Right atrium auricular region (tissue), 2 donors: ENCODE measurements around the gene POLR3K. TPM values are rescaled to one million over a fixed set of nuclear protein-coding genes. Genes with fewer than 3 reads are reported as not detected.

Experiments
- DNase-seq: peaks from one replicate; pipeline ENCODE4 v3.0.0-alpha.2; 2019; ENCODE audit warnings: low spot score
- H3K27ac ChIP-seq, 2 donors: fragments of 200-600 bp; sonication (generic); 1 replicate in 1 of 2; 2 replicates in 1 of 2; pipeline ENCODE4 v1.5.1; 2016 to 2019
- H3K27me3 ChIP-seq, 2 donors: fragments of 200-600 bp; sonication (generic); one replicate each; pipeline versions ENCODE4 v1.5.1 to v1.6.0; 2017 to 2019
- H3K36me3 ChIP-seq: fragments of 200-600 bp; sonication (generic); one replicate; pipeline ENCODE4 v1.5.1; 2016
- H3K4me1 ChIP-seq, 2 donors: fragments of 200-600 bp; sonication (generic); one replicate each; pipeline versions ENCODE4 v1.5.1 to v1.6.0; 2017 to 2019
- H3K4me3 ChIP-seq, 2 donors: fragments of 200-600 bp; sonication (generic); 1 replicate in 1 of 2; 2 replicates in 1 of 2; pipeline ENCODE4 v1.5.1; 2017 to 2019; ENCODE audit warnings: mild to moderate bottlenecking in 1 of 2, moderate library complexity in 1 of 2
- H3K9me3 ChIP-seq, 2 donors: fragments of 200-600 bp; sonication (generic); one replicate each; pipeline ENCODE4 v1.5.1; 2019
- total RNA-seq, 2 donors: library from RNA; depleted of rRNA; stranded (reverse); fragments of >200 nt; gene quantifications; one replicate each; pipeline ENCODE4 v1.1.0, GENCODE V29; 2016
- TF ChIP-seq, protein P1 (sequence below), 2 donors: fragments of 200-600 bp; sonication (generic); IDR thresholded peaks; one replicate each; pipeline ENCODE4 v1.5.1; 2019; ENCODE audit warnings: antibody characterized with exemption in 2 of 2

The POLR3K gene
- total RNA-seq, 2 donors from 2014 or later, result 4.0 TPM

DNA sequence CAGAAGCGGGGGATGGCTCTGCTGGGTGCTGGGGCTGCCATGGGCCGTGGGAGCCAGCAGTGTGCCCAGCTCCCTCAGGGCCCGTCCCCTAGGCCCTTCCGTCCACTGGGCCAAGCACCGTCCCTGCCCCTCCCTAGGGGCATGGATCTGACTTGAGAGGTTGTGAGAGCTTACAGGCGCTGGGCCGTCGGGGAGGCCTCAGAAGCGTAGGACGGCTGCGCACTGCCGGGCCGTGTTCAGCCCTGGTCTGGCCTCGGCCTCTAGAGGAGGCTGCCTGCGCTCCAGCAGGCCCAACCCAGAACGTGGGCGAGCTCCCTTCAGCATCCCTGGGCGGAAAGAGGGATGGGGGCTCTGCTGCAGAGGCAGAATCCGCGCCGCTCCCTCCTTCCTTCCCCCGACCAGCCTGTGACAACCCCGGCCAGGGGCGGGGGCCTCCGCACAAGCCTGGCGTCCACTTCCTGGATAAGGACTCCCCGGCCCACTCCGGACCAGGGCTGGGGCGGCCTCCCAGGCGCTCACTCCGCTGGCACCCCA, 23.9 kb upstream of the POLR3K start:
- H3K27ac ChIP-seq, result peak overlapping the region; percentile 90 to 96
- peaks cover 10% of the 10 kb centered on the region for H3K36me3 ChIP-seq
- no peak for DNase-seq
- TF ChIP-seq, protein P1, sequence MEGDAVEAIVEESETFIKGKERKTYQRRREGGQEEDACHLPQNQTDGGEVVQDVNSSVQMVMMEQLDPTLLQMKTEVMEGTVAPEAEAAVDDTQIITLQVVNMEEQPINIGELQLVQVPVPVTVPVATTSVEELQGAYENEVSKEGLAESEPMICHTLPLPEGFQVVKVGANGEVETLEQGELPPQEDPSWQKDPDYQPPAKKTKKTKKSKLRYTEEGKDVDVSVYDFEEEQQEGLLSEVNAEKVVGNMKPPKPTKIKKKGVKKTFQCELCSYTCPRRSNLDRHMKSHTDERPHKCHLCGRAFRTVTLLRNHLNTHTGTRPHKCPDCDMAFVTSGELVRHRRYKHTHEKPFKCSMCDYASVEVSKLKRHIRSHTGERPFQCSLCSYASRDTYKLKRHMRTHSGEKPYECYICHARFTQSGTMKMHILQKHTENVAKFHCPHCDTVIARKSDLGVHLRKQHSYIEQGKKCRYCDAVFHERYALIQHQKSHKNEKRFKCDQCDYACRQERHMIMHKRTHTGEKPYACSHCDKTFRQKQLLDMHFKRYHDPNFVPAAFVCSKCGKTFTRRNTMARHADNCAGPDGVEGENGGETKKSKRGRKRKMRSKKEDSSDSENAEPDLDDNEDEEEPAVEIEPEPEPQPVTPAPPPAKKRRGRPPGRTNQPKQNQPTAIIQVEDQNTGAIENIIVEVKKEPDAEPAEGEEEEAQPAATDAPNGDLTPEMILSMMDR (IDR thresholded peaks at IDR 0.05), result no peak
- no peaks in the 10 kb centered on the region for H3K27me3 ChIP-seq
- no peaks in the 10 kb centered on the region for H3K9me3 ChIP-seq
- peak overlapping the region; percentile 80 to 84 for H3K4me3 ChIP-seq
- H3K4me1 ChIP-seq, result peaks cover 0 to 72% of the 10 kb centered on the region in 2 donors

- Histone ChIP-seq H3K4me3 (peak overlapping the region; percentile 80 to 84), H3K27me3 (no peaks in the 10 kb centered on the region), H3K4me1 (peaks cover 0 to 75% of the 10 kb centered on the region in 2 donors), H3K9me3 (no peaks in the 10 kb centered on the region), H3K36me3 (peaks cover 10% of the 10 kb centered on the region), H3K27ac (peak overlapping the region; percentile 90 to 96)
- TF ChIP-seq, protein P1 (IDR thresholded peaks at IDR 0.05), result no peak
- peak; percentile 94 for DNase-seq
These were observed 23.3 kb upstream of the POLR3K start for GRCh38 chr16:76535-77272.

DNA sequence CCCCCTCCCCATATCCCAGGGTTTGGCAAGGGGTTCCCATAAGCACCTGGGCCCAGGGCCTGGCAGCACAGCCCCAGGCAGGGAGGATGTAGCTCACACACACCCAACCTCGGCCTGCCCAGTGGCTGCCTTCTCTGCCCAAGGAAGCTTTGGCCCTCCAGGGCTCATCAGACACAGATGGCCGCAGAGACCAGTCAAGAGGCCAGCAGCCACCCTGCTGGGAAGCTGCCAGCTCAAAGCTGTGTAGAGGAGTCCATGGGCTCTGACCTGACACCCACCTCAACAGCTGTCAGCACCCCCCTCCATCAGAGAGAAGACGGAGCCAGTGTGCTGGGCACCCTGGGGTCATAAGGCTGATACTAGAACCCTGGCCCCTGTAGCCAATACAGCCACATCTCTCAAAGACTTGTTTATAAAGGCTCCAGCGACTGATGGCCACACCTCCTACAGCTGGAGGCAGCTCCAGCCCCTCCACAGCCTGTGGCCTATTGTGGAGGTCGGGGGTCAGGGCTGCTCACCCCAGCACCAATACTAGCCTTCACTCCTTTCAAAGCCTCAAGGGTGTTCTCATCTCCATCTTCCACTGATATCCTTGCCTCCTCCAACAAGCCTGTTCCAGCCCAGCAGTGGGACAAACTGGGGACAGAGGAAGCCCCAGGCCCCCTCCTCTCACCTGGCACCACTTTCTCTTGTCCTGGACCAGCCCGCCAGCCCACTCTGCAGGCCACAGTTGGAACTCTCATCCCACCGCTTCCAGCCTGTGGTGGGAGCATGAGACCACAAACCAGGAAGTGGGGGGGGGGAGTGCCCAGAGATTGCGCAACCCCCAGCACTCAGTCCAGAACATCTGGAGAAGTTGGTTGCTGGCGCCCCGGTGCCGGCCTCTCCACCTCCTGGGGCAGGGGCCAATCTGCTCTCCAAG, 22.4 kb upstream of the POLR3K start:
- DNase-seq, result peak; percentile 92
- Histone ChIP-seq H3K36me3 (peaks cover 10% of the 10 kb centered on the region), H3K27me3 (no peaks in the 10 kb centered on the region), H3K9me3 (no peaks in the 10 kb centered on the region), H3K4me3 (no peak overlapping the region), H3K27ac (peak overlapping the region; percentile 90 to 96), H3K4me1 (peaks cover 0 to 84% of the 10 kb centered on the region in 2 donors)
- TF ChIP-seq, protein P1 (IDR thresholded peaks at IDR 0.05), result peak in 1 of 2 donors; percentile 9

DNA sequence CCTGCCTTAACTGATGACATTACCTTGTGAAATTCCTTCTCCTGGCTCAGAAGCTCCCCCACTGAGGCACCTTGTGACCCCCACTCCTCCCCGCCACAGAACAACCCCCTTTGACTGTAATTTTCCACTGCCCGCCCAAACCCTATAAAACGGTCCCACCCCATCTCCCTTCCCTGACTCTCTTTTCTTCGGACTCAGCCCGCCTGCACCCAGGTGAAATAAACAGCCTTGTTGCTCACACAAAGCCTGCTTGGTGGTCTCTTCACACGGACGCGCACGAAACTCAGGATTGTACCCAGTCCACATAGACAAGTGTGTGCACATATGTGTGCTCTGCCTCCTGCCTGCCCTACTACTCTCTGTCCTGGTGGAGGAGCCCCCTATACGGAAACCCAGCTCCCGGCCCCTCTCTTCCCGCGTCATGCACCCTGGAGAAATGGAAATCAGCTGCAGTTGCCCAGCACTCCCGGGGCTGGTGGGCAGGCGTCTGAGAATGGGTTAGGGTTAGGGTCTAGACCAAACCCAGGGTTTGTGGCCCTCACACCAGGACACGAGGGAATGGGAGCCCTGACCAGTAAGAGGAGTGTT, 21.4 kb upstream of the POLR3K start:
- H3K9me3 ChIP-seq, result no peaks in the 10 kb centered on the region
- no peak overlapping the region for H3K4me3 ChIP-seq
- TF ChIP-seq, protein P1 (IDR thresholded peaks at IDR 0.05), result no peak
- peak overlapping the region; percentile 90 to 96 for H3K27ac ChIP-seq
- DNase-seq, result no peak
- peaks cover 6% of the 10 kb centered on the region for H3K36me3 ChIP-seq
- H3K27me3 ChIP-seq, result no peaks in the 10 kb centered on the region
- H3K4me1 ChIP-seq, result peaks cover 0 to 90% of the 10 kb centered on the region in 2 donors

DNA sequence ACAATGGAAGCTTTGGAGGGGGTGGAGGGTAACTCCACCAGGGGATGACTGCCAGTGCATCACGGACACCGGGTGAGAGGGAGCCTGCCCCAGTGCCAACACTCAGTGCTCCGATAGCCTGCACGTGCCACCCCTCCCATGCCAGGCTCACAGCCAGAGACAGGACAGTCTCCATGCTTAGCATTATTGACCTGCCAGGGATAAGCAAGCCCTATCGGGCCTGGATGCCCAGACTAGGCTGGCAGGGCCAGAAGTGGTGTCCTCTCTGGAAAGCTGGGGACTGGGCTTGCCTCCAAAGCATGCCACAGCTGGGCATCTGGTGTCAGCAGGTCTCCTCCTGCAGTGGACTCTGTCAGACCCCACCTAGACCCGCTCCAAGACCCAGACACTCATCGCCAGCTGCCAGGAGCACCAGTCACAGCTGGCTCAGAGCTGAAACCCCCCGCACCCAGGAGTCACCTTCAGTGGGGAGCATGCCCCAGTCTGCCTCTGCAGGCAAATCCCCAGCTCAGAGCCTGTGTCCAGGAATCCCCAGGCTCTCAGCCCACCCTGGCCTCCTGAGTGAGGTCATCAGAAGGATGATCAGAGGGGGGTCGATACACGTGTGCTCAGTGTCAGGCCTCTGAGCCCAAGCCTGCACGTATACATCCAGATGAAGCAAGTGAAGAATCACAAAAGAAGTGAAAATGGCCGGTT, 20.8 kb upstream of the POLR3K start:
- Histone ChIP-seq H3K9me3 (no peaks in the 10 kb centered on the region), H3K4me3 (no peak overlapping the region), H3K4me1 (peaks cover 0 to 90% of the 10 kb centered on the region in 2 donors), H3K27ac (peak overlapping the region; percentile 90 to 96), H3K36me3 (no peaks in the 10 kb centered on the region), H3K27me3 (no peaks in the 10 kb centered on the region)
- DNase-seq, result peak; percentile 66
- TF ChIP-seq, protein P1 (IDR thresholded peaks at IDR 0.05), result no peak
